DLD1 (cell line): Measurements from ENCODE around the gene WDR18.

Experiments
- in situ Hi-C: cut with HindIII; loops from 2 replicates; pipeline ENCODE4 v1.10.0; 2017; ENCODE audit warnings: low sequenced_read_pairs

WDR18 gene

GRCh38 chr19:1040476-1041271 is 56.5 kb downstream of the WDR18 start:
- in situ Hi-C loops, result no loop called here

GRCh38 chr19:1041272-1041834 is 57.2 kb downstream of the WDR18 start:
- in situ Hi-C loops, result no loop called here

GRCh38 chr19:1041835-1042685 is 57.9 kb downstream of the WDR18 start:
- in situ Hi-C loops, result no loop called here

GRCh38 chr19:1042689-1043511 is 58.8 kb downstream of the WDR18 start:
- in situ Hi-C loops, result no loop called here
